ENCODE data around the gene EXTL1. TPM values are rescaled to one million over a fixed set of nuclear protein-coding genes. Genes with fewer than 3 reads are reported as not detected.

Gene EXTL1
- total RNA-seq, 1 donor from 2014 or later: 0.24 TPM

DNA sequence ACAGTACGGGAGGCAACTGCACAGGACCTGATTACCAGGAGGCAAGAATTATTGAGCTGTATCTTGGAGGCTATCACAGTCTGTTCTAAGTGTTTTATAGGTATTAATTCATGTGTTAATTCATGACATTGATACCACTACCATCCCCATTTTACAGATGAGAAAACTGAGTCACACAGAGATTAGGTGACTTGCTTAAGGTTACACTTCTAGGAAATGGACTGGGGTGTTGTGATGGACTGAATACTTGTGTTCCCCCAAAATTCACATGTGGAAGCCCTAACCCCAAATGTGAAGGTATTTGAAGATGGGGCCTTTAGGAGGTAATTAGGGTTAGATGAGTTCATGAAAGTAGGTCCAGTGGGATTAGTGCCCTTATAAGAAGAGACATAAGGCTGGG, 55.9 kb downstream of the EXTL1 start:
- Histone ChIP-seq H3K9me3 (no peaks in the 10 kb centered on the region), H3K36me3 (no peaks in the 10 kb centered on the region), H3K4me3 (no peak overlapping the region), H3K4me1 (no peaks in the 10 kb centered on the region), H3K27ac (no peak overlapping the region), H3K27me3 (ENCODE audit: low read depth) (peaks cover 9% of the 10 kb centered on the region)
- ATAC-seq (no peak), DNase-seq (no peak)
- intact Hi-C loops (cut with DNase I): no loop called here
- TF ChIP-seq, protein P1, sequence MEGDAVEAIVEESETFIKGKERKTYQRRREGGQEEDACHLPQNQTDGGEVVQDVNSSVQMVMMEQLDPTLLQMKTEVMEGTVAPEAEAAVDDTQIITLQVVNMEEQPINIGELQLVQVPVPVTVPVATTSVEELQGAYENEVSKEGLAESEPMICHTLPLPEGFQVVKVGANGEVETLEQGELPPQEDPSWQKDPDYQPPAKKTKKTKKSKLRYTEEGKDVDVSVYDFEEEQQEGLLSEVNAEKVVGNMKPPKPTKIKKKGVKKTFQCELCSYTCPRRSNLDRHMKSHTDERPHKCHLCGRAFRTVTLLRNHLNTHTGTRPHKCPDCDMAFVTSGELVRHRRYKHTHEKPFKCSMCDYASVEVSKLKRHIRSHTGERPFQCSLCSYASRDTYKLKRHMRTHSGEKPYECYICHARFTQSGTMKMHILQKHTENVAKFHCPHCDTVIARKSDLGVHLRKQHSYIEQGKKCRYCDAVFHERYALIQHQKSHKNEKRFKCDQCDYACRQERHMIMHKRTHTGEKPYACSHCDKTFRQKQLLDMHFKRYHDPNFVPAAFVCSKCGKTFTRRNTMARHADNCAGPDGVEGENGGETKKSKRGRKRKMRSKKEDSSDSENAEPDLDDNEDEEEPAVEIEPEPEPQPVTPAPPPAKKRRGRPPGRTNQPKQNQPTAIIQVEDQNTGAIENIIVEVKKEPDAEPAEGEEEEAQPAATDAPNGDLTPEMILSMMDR (IDR thresholded peaks at IDR 0.05): no peak

DNA sequence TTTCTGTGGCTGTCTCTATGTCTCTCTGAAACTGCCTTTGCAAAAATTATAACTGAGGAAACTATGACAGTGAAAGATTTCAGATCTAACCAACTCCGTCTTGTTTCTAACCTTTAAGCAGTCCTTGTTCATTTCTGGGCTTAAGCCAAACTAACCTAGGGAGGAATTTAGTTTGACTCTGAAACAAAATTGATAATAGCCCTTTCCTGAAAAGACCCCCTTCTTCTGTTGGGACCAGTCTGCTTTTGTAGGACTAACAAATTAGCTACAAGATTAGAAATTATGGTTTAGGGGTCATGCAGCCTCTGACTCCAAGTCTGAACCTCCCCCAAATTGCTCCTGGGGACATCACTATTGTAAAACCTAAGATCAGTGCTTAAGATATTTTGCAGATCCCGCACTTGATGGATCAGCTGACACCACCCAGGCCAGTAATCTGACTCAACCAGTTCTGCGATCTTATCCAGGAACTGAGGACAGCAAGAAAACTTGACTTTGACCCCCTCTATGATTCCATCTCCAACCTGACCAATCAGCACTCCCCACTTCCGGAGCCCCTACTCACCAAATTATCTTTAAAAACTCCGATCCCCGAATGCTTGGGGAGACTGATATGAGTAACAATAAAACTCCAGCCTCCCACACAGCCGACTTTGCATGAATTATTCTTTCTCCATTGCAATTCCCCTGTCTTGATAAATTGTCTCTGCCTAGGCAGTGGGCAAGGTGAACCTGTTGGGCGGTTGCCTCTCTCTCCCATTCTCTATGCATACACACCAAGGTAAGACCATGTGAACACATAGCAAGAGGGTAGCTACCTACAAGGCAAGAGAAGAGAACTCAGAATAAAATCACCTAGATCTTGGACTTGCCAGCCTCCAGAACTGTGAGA, 57.0 kb downstream of the EXTL1 start:
- Histone ChIP-seq H3K27ac (no peak overlapping the region), H3K4me1 (no peaks in the 10 kb centered on the region), H3K9me3 (no peaks in the 10 kb centered on the region), H3K36me3 (no peaks in the 10 kb centered on the region), H3K4me3 (no peak overlapping the region), H3K27me3 (ENCODE audit: low read depth) (peaks cover 9% of the 10 kb centered on the region)
- intact Hi-C loops (cut with DNase I): no loop called here
- DNase-seq (no peak), ATAC-seq (no peak)
- TF ChIP-seq, protein P1 (IDR thresholded peaks at IDR 0.05): no peak

DNA sequence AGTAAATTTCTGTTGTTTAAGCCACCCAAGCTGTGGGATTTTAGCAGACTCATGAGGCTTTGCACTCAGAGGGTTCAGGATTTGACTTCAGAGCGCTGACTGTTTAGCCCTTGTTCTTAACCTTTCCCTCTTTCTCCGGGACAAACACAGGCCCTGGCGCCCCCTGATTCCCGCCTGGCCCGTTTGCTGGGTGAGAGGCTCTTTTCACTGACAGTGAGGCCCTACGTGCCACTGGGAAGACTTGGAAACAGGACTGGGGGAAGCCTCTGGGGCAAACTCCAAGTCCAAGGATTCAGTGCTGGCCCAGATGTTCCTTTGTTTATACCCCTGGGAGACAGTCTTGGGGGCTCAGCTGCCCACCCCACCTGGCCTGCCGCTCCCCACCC, 57.6 kb downstream of the EXTL1 start:
- ATAC-seq (no peak), DNase-seq (no peak)
- Histone ChIP-seq H3K27ac (no peak overlapping the region), H3K4me3 (no peak overlapping the region), H3K4me1 (no peaks in the 10 kb centered on the region), H3K9me3 (no peaks in the 10 kb centered on the region), H3K36me3 (no peaks in the 10 kb centered on the region), H3K27me3 (ENCODE audit: low read depth) (peaks cover 9% of the 10 kb centered on the region)
- intact Hi-C loops (cut with DNase I): no loop called here
- TF ChIP-seq, protein P1 (IDR thresholded peaks at IDR 0.05): no peak

DNA sequence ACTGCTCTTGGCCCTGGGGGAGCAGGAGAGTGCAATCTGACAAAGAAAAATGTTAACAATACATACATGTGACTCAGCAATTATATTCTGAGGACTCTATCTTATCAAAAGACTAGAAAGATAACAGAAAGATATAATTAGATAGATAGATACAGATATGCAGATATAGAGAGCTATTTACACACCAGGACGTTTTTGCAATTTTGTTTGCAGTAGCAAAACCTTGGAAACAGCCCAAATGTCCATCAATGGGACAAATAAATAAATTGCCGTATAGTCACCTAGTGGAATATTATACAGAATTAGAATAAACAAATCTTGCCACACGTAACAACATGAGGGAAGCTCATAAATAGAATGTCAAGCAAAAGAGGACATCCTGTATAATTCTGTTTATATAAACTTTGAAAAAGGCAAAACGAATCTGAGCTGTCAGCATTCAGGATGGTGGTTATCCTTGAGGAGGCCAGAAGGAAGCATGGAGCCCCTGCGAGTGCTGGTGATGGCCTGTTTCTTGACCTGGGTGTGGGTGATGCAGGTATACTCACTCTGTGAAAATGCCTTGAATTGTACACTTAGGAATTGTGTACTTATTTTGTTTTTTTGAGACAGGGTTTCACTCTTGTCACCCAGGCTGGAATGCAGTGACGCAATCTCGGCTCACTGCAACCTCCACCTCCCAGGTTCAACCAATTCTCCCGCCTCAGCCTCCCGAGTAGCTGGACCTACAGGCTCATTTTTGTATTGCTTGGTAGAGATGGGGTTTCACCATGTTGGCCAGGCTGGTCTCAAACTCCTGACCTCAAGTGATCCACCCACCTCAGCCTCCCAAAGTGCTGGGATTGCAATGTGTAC, 58.6 kb downstream of the EXTL1 start:
- no peaks in the 10 kb centered on the region for H3K9me3 ChIP-seq
- no peaks in the 10 kb centered on the region for H3K36me3 ChIP-seq
- no peak overlapping the region for H3K4me3 ChIP-seq
- peaks cover 9% of the 10 kb centered on the region for H3K27me3 ChIP-seq (ENCODE audit: low read depth)
- H3K4me1 ChIP-seq: no peaks in the 10 kb centered on the region
- H3K27ac ChIP-seq: no peak overlapping the region
- no peak for ATAC-seq
- DNase-seq: no peak
- TF ChIP-seq, protein P1 (IDR thresholded peaks at IDR 0.05): no peak
- intact Hi-C loops (cut with DNase I): no loop called here

DNA sequence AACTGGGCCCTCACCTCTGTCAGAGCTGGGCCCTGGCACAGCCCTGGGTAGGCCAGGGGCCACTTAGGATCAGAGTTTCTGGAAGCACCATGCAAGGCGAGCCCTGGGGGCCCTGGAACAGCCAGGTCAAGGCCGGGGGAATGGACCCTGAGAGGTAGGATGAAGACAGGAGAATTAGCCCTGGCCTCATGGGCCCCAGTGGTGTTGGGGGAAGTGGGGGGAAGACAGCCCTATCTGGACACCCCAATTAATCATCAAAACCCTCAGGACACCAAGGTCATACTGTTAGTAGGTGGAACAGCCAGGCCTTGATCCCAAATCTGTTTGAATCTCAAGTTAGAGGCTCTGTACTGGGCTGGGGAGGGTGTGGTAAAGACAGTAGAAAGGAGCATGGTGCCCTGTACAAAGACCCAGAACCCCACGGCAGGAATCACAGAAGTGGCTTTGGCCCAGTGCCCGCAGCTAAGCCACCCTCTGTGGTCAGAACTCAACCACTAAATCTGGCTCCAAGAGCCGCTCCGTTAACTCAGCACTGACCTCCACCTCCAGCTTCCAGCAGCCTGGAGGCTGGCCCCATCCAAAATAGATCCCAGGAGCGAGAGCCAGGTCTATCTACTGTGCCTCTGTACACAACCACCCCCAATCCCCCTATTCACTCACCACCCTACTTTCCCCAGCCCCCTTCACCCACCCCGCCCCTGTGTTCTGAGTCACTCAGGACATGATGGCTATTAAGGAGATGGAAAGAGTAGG, 59.9 kb downstream of the EXTL1 start:
- TF ChIP-seq, protein P1 (IDR thresholded peaks at IDR 0.05): no peak
- H3K27ac ChIP-seq: no peak overlapping the region
- ATAC-seq: no peak

More for the DNA sequence above, 59.9 kb downstream of the EXTL1 start:
- Histone ChIP-seq H3K27me3 (ENCODE audit: low read depth) (no peaks in the 10 kb centered on the region), H3K9me3 (no peaks in the 10 kb centered on the region), H3K4me3 (no peak overlapping the region), H3K36me3 (no peaks in the 10 kb centered on the region), H3K4me1 (no peaks in the 10 kb centered on the region)
- intact Hi-C loops (cut with DNase I): no loop called here
- no peak for DNase-seq
